GM21576 (cell line): ENCODE results near the gene SLC25A34.

Experiments used
- ATAC-seq: cut with Tn5 transposase; IDR thresholded peaks from one replicate; pipeline ENCODE4 v1.9.1; 2021; ENCODE audit warnings: mild to moderate bottlenecking, moderate library complexity; ENCODE audit not compliant: unreplicated experiment

Gene SLC25A34

DNA sequence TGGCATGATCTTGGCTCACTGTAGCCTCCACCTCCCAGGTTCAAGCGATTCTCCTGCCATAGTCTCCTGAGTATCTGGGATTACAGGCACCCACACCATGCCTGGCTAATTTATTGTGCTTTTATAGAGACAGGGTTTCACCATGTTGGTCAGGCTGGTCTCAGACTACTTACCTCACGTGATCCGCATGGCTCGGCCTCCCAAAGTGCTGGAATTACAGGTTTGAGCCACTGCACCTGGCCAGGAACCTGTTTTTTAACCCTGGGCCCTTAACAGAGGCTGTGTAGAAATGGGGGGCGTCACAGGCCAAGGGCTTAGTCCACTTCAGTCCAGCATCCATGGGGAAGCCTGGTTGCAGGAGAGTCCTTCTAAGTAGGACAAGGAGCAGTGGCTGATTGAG is 31.9 kb downstream of the SLC25A34 start:
- ATAC-seq: no peak

- ATAC-seq: no peak
Observed at GRCh38 chr1:15768388-15768787, 32.3 kb downstream of the SLC25A34 start.

- ATAC-seq: no peak
Observed at GRCh38 chr1:15770313-15770962, 34.4 kb downstream of the SLC25A34 start.

DNA sequence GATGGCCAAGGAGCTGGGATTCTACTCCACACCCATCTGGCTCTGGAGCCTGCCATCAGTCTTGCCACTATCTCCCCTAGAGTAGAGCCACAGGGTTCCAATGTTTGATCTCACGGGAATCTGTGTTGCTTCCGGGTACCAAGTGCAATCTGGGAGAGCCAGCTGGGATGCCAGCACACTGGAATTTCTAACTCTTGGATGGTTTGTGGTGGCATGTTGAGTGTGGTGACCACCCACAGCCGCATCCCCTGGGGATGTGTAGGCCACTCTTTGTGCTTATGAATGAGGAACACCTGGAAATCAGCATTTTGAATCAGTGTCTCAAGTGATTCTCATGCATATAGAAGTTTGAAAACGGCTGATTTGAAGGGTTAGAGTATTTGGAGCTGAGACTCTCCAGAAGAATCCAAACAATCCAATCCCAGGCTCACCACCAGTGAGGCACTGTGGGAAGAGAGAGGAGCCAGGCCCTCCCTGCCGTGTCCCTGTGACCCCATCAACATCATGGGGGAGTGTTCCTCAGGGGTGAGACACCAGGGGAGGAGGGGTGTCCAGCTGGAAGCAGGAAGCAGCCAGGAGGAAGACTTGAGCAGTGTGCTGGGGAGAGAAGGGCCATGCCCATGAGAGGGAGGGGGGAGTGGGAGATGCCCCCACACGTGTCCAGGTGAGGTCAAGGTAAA is 35.9 kb downstream of the SLC25A34 start:
- no peak for ATAC-seq

DNA sequence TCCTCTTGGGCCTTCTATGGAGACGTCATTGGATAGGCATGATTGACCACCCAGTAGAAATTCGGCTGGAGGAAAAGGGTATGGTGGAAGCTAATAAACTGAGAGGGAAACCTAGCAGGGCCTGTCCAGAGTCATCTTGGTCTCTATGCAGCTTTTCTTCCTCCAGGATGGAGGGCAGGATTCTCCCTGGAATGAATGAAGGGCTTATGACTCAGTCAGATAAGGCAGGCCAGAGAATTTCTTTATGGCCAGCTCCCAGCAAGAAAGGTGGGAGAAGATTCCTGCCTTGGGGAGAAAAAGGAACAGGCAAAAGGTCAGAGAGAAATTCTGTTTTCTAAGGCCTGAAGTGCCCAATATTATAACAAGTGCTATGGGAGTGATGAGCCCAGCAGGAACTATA is 39.6 kb downstream of the SLC25A34 start:
- ATAC-seq: no peak

- no peak for ATAC-seq
Observed at GRCh38 chr1:15777909-15778707, 42.0 kb downstream of the SLC25A34 start.

DNA sequence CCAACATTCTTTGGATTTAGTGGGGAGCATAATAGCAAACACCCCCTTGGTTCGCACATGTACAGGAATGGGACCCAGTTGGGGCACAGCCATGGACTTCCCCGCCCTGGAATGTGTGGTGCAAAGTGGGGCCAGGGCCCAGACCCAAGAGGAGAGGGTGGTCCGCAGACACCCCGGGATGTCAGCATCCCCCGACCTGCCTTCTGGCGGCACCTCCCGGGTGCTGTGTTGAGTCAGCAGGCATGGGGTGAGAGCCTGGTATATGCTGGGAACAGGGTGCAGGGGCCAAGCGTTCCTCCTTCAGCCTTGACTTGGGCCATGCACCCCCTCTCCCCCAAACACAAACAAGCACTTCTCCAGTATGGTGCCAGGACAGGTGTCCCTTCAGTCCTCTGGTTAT is 49.6 kb downstream of the SLC25A34 start:
- no peak for ATAC-seq

GRCh38 chr1:15786581-15786980 is 50.5 kb downstream of the SLC25A34 start:
- ATAC-seq: no peak

DNA sequence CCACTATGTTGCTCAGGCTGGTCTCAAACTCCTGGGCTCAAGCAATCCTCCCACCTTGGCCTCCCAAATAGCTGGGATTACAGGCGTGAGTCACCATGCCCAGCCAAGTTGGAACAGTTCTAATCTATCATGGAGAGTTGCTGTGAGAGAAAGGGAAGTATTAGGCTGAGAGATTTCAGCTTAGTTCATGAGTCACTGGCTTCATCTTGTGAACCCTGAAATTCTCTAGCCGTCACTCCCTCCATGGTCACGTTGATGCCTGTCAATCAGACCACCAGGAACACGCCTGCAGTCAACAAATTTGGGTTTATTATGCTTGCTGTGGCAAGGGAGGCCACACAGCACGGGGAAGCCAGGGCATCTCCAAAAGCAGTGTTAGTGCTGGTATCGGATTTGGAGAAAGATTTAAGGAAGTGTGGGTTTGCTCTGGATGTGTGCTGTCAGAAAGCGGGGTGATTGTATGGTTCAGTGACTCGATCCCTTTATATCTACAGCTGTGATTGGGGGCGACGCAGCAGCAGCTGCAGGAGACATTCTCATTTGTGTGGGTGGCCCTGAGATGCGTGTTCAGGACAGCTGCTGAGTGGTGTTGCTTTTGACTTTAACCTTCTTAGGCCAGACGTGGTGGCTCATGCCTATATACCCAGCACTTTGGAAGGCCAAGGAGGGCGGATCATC is 52.7 kb downstream of the SLC25A34 start:
- no peak for ATAC-seq
